HFF-Myc (cell line): ENCODE results near the gene TBXAS1.

ENCODE experiments used
- DNase-seq: peaks from one replicate; pipeline ENCODE4 v3.0.0-alpha.2; 2011; ENCODE audit warnings: low read depth; ENCODE audit errors: extremely low read depth
- H3K4me3 ChIP-seq: replicated peaks from 2 replicates; pipeline ENCODE4 v1.5.1; 2011; ENCODE audit warnings: low read depth, mild to moderate bottlenecking, control low read depth, low read length
- CTCF ChIP-seq: IDR thresholded peaks from 2 replicates; pipeline ENCODE4 v1.5.1; 2012; ENCODE audit warnings: mild to moderate bottlenecking, low read depth, low read length, control low read depth; ENCODE audit errors: missing control alignments

TBXAS1 gene

GRCh38 chr7:140061607-140061930 is 232.5 kb downstream of the TBXAS1 start:
- no peak for DNase-seq
- peak overlapping the region; percentile 56 for H3K4me3 ChIP-seq
- TF ChIP-seq CTCF = no peak

- H3K4me3 ChIP-seq = peak overlapping the region; percentile 56
- no peak for TF ChIP-seq CTCF
- DNase-seq = no peak
Observed at GRCh38 chr7:140062118-140062527, 233.1 kb downstream of the TBXAS1 start.

- no peak for DNase-seq
- peak within 1 kb of the TSS; percentile 56 for H3K4me3 ChIP-seq
- TF ChIP-seq CTCF = no peak
Observed at GRCh38 chr7:140062528-140063299, 233.7 kb downstream of the TBXAS1 start, which contains the start of gene PARP12. PARP12 (minus strand) TSS chr7:140062951; CDS start chr7:140062847, 104 bp downstream.

- no peak for DNase-seq
- no peak for TF ChIP-seq CTCF
Observed at GRCh38 chr7:140067052-140067451, 238.0 kb downstream of the TBXAS1 start.

GRCh38 chr7:140068033-140068432 is 239.0 kb downstream of the TBXAS1 start:
- DNase-seq = no peak
- no peak overlapping the region for H3K4me3 ChIP-seq
- no peak for TF ChIP-seq CTCF

More at GRCh38 chr7:140067052-140067451, 238.0 kb downstream of the TBXAS1 start:
- H3K4me3 ChIP-seq = no peak overlapping the region

GRCh38 chr7:140069298-140069949 is 240.4 kb downstream of the TBXAS1 start:
- DNase-seq = no peak
- TF ChIP-seq CTCF = no peak
- H3K4me3 ChIP-seq = no peak overlapping the region
